SK-N-SH treated with all-trans-retinoic acid at 6 μM for 48 hours (cell line): ENCODE data around the gene CHID1.

Experiments
- ATAC-seq: fragments of 200-7000 bp; cut with Tn5 transposase; 3 replicates; pipeline ENCODE4 v1.9.1; 2020; ENCODE audit warnings: mild to moderate bottlenecking, moderate library complexity
- ARNTL ChIP-seq: fragments of 450-650 bp; formaldehyde crosslinking; IDR thresholded peaks from 2 replicates; pipeline ENCODE4 v1.5.0; 2020; ENCODE audit warnings: low read depth, mild to moderate bottlenecking, moderate library complexity, borderline replicate concordance
- BACH2 ChIP-seq: fragments of 250-450 bp; sonication (Bioruptor Pico); IDR thresholded peaks from 2 replicates; pipeline ENCODE4 v1.9.0; 2021; ENCODE audit warnings: mild to moderate bottlenecking, borderline replicate concordance
- CSDC2 ChIP-seq: fragments of 250-450 bp; sonication (Bioruptor Pico); IDR thresholded peaks from 2 replicates; pipeline ENCODE4 v1.5.0; 2020; ENCODE audit warnings: mild to moderate bottlenecking, moderate library complexity
- CSRNP3 ChIP-seq: fragments of 250-450 bp; sonication (Bioruptor Pico); IDR thresholded peaks from 2 replicates; pipeline ENCODE4 v1.5.1; 2021; ENCODE audit warnings: mild to moderate bottlenecking, moderate library complexity
- ESRRG ChIP-seq: fragments of 250-450 bp; sonication (Bioruptor Pico); IDR thresholded peaks from 2 replicates; pipeline ENCODE4 v1.6.1; 2021; ENCODE audit warnings: mild to moderate bottlenecking
- GLIS3 ChIP-seq: fragments of 250-450 bp; sonication (Bioruptor Pico); IDR thresholded peaks from 2 replicates; pipeline ENCODE4 v1.5.0; 2020; ENCODE audit warnings: mild to moderate bottlenecking, moderate library complexity
- ISL1 ChIP-seq: fragments of 250-450 bp; sonication (Bioruptor Pico); IDR thresholded peaks from 2 replicates; pipeline ENCODE4 v2.1.2; 2022; ENCODE audit warnings: mild to moderate bottlenecking, moderate library complexity
- OSR1 ChIP-seq: fragments of 250-450 bp; sonication (Bioruptor Pico); IDR thresholded peaks from 2 replicates; pipeline ENCODE4 v1.8.0; 2022; ENCODE audit warnings: moderate library complexity, mild to moderate bottlenecking, inconsistent platforms
- PATZ1 ChIP-seq: fragments of 250-450 bp; sonication (Bioruptor Pico); IDR thresholded peaks from 2 replicates; pipeline ENCODE4 v1.8.0; 2020; ENCODE audit warnings: mild to moderate bottlenecking, moderate library complexity, borderline replicate concordance
- POU6F1 ChIP-seq: fragments of 250-450 bp; sonication (Bioruptor Pico); IDR thresholded peaks from 2 replicates; pipeline ENCODE4 v1.8.0; 2021; ENCODE audit warnings: low read depth, mild to moderate bottlenecking, moderate library complexity, borderline replicate concordance
- RARB ChIP-seq: fragments of 250-450 bp; sonication (Bioruptor Pico); IDR thresholded peaks from 2 replicates; pipeline ENCODE4 v1.8.0; 2021; ENCODE audit warnings: mild to moderate bottlenecking, moderate library complexity
- SNAI2 ChIP-seq: fragments of 250-450 bp; sonication (Bioruptor Pico); IDR thresholded peaks from 2 replicates; pipeline ENCODE4 v1.5.0; 2020; ENCODE audit warnings: mild to moderate bottlenecking, moderate library complexity
- TCF4 ChIP-seq: fragments of 250-450 bp; sonication (Bioruptor Pico); IDR thresholded peaks from 2 replicates; pipeline ENCODE4 v1.8.0; 2021; ENCODE audit warnings: mild to moderate bottlenecking, moderate library complexity, borderline replicate concordance
- TOX ChIP-seq: fragments of 250-450 bp; sonication (Bioruptor Pico); IDR thresholded peaks from 2 replicates; pipeline ENCODE4 v1.8.0; 2021; ENCODE audit warnings: mild to moderate bottlenecking, moderate library complexity, borderline replicate concordance
- TSHZ2 ChIP-seq: fragments of 250-450 bp; sonication (Bioruptor Pico); IDR thresholded peaks from 2 replicates; pipeline ENCODE4 v1.5.0; 2020; ENCODE audit warnings: mild to moderate bottlenecking, moderate library complexity
- ZC3H10 ChIP-seq: fragments of 250-450 bp; sonication (Bioruptor Pico); IDR thresholded peaks from 2 replicates; pipeline ENCODE4 v1.5.1; 2021; ENCODE audit warnings: mild to moderate bottlenecking, moderate library complexity
- ZFP3 ChIP-seq: fragments of 250-450 bp; sonication (Bioruptor Pico); IDR thresholded peaks from 2 replicates; pipeline ENCODE4 v1.5.0; 2020; ENCODE audit warnings: mild to moderate bottlenecking, moderate library complexity
- ZFP30 ChIP-seq: fragments of 450-650 bp; formaldehyde crosslinking; IDR thresholded peaks from 2 replicates; pipeline ENCODE4 v1.5.0; 2022; ENCODE audit warnings: mild to moderate bottlenecking, moderate library complexity
- ZNF70 ChIP-seq: fragments of 450-650 bp; formaldehyde crosslinking; IDR thresholded peaks from 2 replicates; pipeline ENCODE4 v1.5.0; 2020; ENCODE audit warnings: mild to moderate bottlenecking, moderate library complexity
- ZNF8 ChIP-seq: fragments of 450-650 bp; formaldehyde crosslinking; IDR thresholded peaks from 2 replicates; pipeline ENCODE4 v1.5.0; 2020; ENCODE audit warnings: mild to moderate bottlenecking, moderate library complexity

Gene CHID1

GRCh38 chr11:859394-860131 lies 51.0 kb downstream of the CHID1 start:
- TF ChIP-seq ZFP30 (CRISPR knock-in tag) (no peak), SNAI2 (no peak), TOX (CRISPR knock-in tag) (no peak)

GRCh38 chr11:858762-859339 lies 51.8 kb downstream of the CHID1 start:
- no peak for TF ChIP-seq CSDC2 (CRISPR knock-in tag)
- no peak for TF ChIP-seq ZC3H10 (CRISPR knock-in tag)
- no peak for TF ChIP-seq TOX (CRISPR knock-in tag)
- no peak for TF ChIP-seq ZFP30 (CRISPR knock-in tag)
- no peak for TF ChIP-seq POU6F1 (CRISPR knock-in tag)
- TF ChIP-seq PATZ1: no peak
- no peak for TF ChIP-seq RARB
- TF ChIP-seq OSR1 (CRISPR knock-in tag): no peak
- no peak for TF ChIP-seq ISL1 (CRISPR knock-in tag)
- TF ChIP-seq ZNF8: no peak
- no peak for TF ChIP-seq GLIS3 (CRISPR knock-in tag)
- no peak for TF ChIP-seq BACH2 (CRISPR knock-in tag)
- no peak for TF ChIP-seq CSRNP3 (CRISPR knock-in tag)
- TF ChIP-seq ZFP3 (CRISPR knock-in tag): no peak
- no peak for TF ChIP-seq ZNF70 (CRISPR knock-in tag)
- no peak for TF ChIP-seq TCF4 (CRISPR knock-in tag)
- TF ChIP-seq ESRRG (CRISPR knock-in tag): no peak
- TF ChIP-seq, all 23 proteins: peak for 0
- no peak for ATAC-seq

More at GRCh38 chr11:859394-860131, 51.0 kb downstream of the CHID1 start:
- peak; percentile 83 for ATAC-seq

- no peak for TF ChIP-seq ZFP3 (CRISPR knock-in tag)
- TF ChIP-seq TCF4 (CRISPR knock-in tag): no peak
- TF ChIP-seq SNAI2: no peak
- TF ChIP-seq PATZ1: no peak
- no peak for TF ChIP-seq RARB
- no peak for TF ChIP-seq ZFP30 (CRISPR knock-in tag)
- TF ChIP-seq GLIS3 (CRISPR knock-in tag): no peak
- TF ChIP-seq ARNTL: no peak
- no peak for TF ChIP-seq TSHZ2 (CRISPR knock-in tag)
- ATAC-seq: no peak
These were observed 52.4 kb downstream of the CHID1 start for GRCh38 chr11:858053-858761.
